H9 (cell line): ENCODE results near the gene STX10. TPM values are rescaled to one million over a fixed set of nuclear protein-coding genes. Genes with fewer than 3 reads are reported as not detected.

Experiments used
- DNase-seq: peaks from one replicate; pipeline ENCODE4 v3.0.0-alpha.2; 2017
- H2AFZ ChIP-seq: one replicate; pipeline ENCODE4 v1.6.1; 2013; ENCODE audit warnings: mild to moderate bottlenecking, low read length, control low read depth, moderate library complexity
- H2AK5ac ChIP-seq: 2 replicates; pipeline ENCODE4 v1.6.1; 2013; ENCODE audit warnings: low read length, control low read depth, mixed read lengths; ENCODE audit not compliant: insufficient read length
- H2BK120ac ChIP-seq: one replicate; pipeline ENCODE4 v1.6.1; 2013; ENCODE audit warnings: low read depth, mild to moderate bottlenecking, low read length, control low read depth, inconsistent platforms; ENCODE audit not compliant: poor library complexity, severe bottlenecking
- H2BK12ac ChIP-seq: 2 replicates; pipeline ENCODE4 v1.6.1; 2013; ENCODE audit warnings: low read length, control low read depth, mixed read lengths, low read depth; ENCODE audit not compliant: insufficient read length
- H2BK15ac ChIP-seq: 2 replicates; pipeline ENCODE4 v1.6.1; 2013; ENCODE audit warnings: low read depth, low read length, control low read depth
- H2BK20ac ChIP-seq: one replicate; pipeline ENCODE4 v1.6.1; 2013; ENCODE audit warnings: low read depth, mild to moderate bottlenecking, low read length, control low read depth, inconsistent platforms; ENCODE audit not compliant: poor library complexity, severe bottlenecking
- H2BK5ac ChIP-seq: 2 replicates; pipeline ENCODE4 v1.6.1; 2013; ENCODE audit warnings: low read length, control low read depth, mixed read lengths; ENCODE audit not compliant: insufficient read length
- H3K14ac ChIP-seq: 2 replicates; pipeline ENCODE4 v1.6.1; 2013; ENCODE audit warnings: low read length, control low read depth; ENCODE audit not compliant: insufficient read depth
- H3K18ac ChIP-seq: 2 replicates; pipeline ENCODE4 v1.6.1; 2013; ENCODE audit warnings: low read depth, mild to moderate bottlenecking, mixed read lengths, low read length, control low read depth; ENCODE audit not compliant: insufficient read length
- H3K23ac ChIP-seq: 2 replicates; pipeline ENCODE4 v1.6.1; 2013; ENCODE audit warnings: low read length, control low read depth, mixed read lengths, low read depth; ENCODE audit not compliant: insufficient read length
- H3K23me2 ChIP-seq: 2 replicates; pipeline ENCODE4 v1.6.1; 2013; ENCODE audit warnings: low read depth, mild to moderate bottlenecking, mixed read lengths, low read length, control low read depth; ENCODE audit not compliant: insufficient read length, poor library complexity, severe bottlenecking
- H3K27ac ChIP-seq: 2 replicates; pipeline ENCODE4 v1.5.1; 2013; ENCODE audit warnings: low read length, control low read depth, mixed read lengths, low read depth; ENCODE audit not compliant: insufficient read length
- H3K27me3 ChIP-seq: 2 replicates; pipeline ENCODE4 v1.6.1; 2013; ENCODE audit warnings: low read length, control low read depth, inconsistent platforms; ENCODE audit not compliant: insufficient read depth
- H3K4ac ChIP-seq: 2 replicates; pipeline ENCODE4 v1.6.1; 2013; ENCODE audit warnings: low read depth, mild to moderate bottlenecking, control low read depth, inconsistent platforms, low read length, moderate library complexity
- H3K4me1 ChIP-seq: 2 replicates; pipeline ENCODE4 v1.6.1; 2013; ENCODE audit warnings: low read length, control low read depth, inconsistent platforms; ENCODE audit not compliant: insufficient read depth
- H3K4me2 ChIP-seq: 2 replicates; pipeline ENCODE4 v1.6.1; 2013; ENCODE audit warnings: low read length, control low read depth, mixed read lengths; ENCODE audit not compliant: insufficient read length, insufficient read depth
- H3K56ac ChIP-seq: 2 replicates; pipeline ENCODE4 v1.6.1; 2013; ENCODE audit warnings: low read depth, mild to moderate bottlenecking, mixed read lengths, low read length, control low read depth; ENCODE audit not compliant: insufficient read length
- H3K79me1 ChIP-seq: 2 replicates; pipeline ENCODE4 v1.6.1; 2013; ENCODE audit warnings: low read depth, mild to moderate bottlenecking, moderate library complexity, low read length, control low read depth, inconsistent platforms; ENCODE audit not compliant: insufficient read depth, poor library complexity, severe bottlenecking
- H3K79me2 ChIP-seq: 2 replicates; pipeline ENCODE4 v1.6.1; 2013; ENCODE audit warnings: low read length, control low read depth, inconsistent platforms; ENCODE audit not compliant: insufficient read depth
- H3K9ac ChIP-seq: 2 replicates; pipeline ENCODE4 v1.6.1; 2013; ENCODE audit warnings: low read length, control low read depth, mixed read lengths; ENCODE audit not compliant: insufficient read length; ENCODE audit errors: extremely low read depth
- H3K9me3 ChIP-seq: one replicate; pipeline ENCODE4 v1.6.1; 2013; ENCODE audit warnings: low read depth, low read length, inconsistent platforms; ENCODE audit not compliant: control insufficient read depth
- H3T11ph ChIP-seq: one replicate; pipeline ENCODE4 v1.6.1; 2013; ENCODE audit warnings: mild to moderate bottlenecking, low read length, control low read depth, inconsistent platforms
- H4K20me1 ChIP-seq: one replicate; pipeline ENCODE4 v1.6.1; 2013; ENCODE audit not compliant: control insufficient read depth, insufficient read length, insufficient read depth
- H4K5ac ChIP-seq: 2 replicates; pipeline ENCODE4 v1.6.1; 2013; ENCODE audit warnings: low read depth, mild to moderate bottlenecking, mixed read lengths, low read length, control low read depth; ENCODE audit not compliant: insufficient read length
- H4K8ac ChIP-seq: replicated peaks from 2 replicates; pipeline ENCODE4 v1.6.1; 2013; ENCODE audit warnings: low read length, control low read depth, mixed read lengths, low read depth; ENCODE audit not compliant: insufficient read length
- H4K91ac ChIP-seq: 2 replicates; pipeline ENCODE4 v1.6.1; 2013; ENCODE audit warnings: low read depth, mild to moderate bottlenecking, moderate library complexity, mixed read lengths, low read length, control low read depth; ENCODE audit not compliant: insufficient read length
- H3K27ac Mint-ChIP-seq, 3 experiments: 2 replicates in 2 of 3; 3 replicates in 1 of 3; pipeline ENCODE4 v1.8.0; 2020 to 2021; ENCODE audit warnings: mixed read lengths in 3 of 3, mild to moderate bottlenecking in 1 of 3, moderate library complexity in 1 of 3
- H3K27me3 Mint-ChIP-seq: 2 replicates; pipeline ENCODE4 v1.8.0; 2021; ENCODE audit warnings: low read depth, mild to moderate bottlenecking, moderate library complexity, mixed read lengths
- H3K36me3 Mint-ChIP-seq, 3 experiments: 2 replicates in 2 of 3; 3 replicates in 1 of 3; pipeline ENCODE4 v1.8.0; 2020 to 2021; ENCODE audit warnings: low read depth in 3 of 3, mixed read lengths in 3 of 3; ENCODE audit not compliant: insufficient read depth in 1 of 3
- H3K4me1 Mint-ChIP-seq, 2 experiments: 2 replicates each; pipeline ENCODE4 v1.8.0; 2020; ENCODE audit warnings: mixed read lengths in 2 of 2
- H3K4me3 Mint-ChIP-seq, 2 experiments: 2 replicates in 1 of 2; 3 replicates in 1 of 2; pipeline ENCODE4 v1.8.0; 2020 to 2021; ENCODE audit warnings: mild to moderate bottlenecking in 2 of 2, mixed read lengths in 2 of 2, moderate library complexity in 1 of 2
- H3K9me3 Mint-ChIP-seq, 2 experiments: 2 replicates in 1 of 2; 3 replicates in 1 of 2; pipeline ENCODE4 v1.8.0; 2020; ENCODE audit warnings: mild to moderate bottlenecking in 2 of 2, mixed read lengths in 2 of 2, moderate library complexity in 1 of 2
- WGBS: extraction: QIAGEN DNeasy Blood & Tissue Kit; methylation state at CpG from one replicate; pipeline ENCODE4 v1.1.7; 2013; ENCODE audit warnings: missing lambda C conversion rate, low lambda C conversion rate, mixed read lengths; ENCODE audit not compliant: insufficient read length; ENCODE audit errors: extremely low coverage; 5-methylcytosine and 5-hydroxymethylcytosine counted together
- total RNA-seq: library from RNA; stranded (reverse); gene quantifications from 2 replicates; pipeline ENCODE4 v1.2.1, GENCODE V29; 2021
- TF ChIP-seq, protein P1 (sequence below): fragments of 200-600 bp; sonication (generic); conservative IDR thresholded peaks from 3 replicates; pipeline ENCODE4 v1.8.0; 2021; ENCODE audit warnings: antibody characterized with exemption, mild to moderate bottlenecking

The STX10 gene
- total RNA-seq, 1 experiment from 2014 or later = 39.4 TPM

- H4K8ac ChIP-seq = no peak overlapping the region
- no peak overlapping the region for H2AFZ ChIP-seq
- no peak overlapping the region for H2BK5ac ChIP-seq
- no peak overlapping the region for H3K9ac ChIP-seq
- H3K27me3 ChIP-seq = no peaks in the 10 kb centered on the region
- H3K79me2 ChIP-seq = peaks cover 7% of the 10 kb centered on the region; the same call in 1 of the 2 replicates
- no peaks in the 10 kb centered on the region for H3K23me2 ChIP-seq
- no peak overlapping the region for H3T11ph ChIP-seq
- H3K4ac ChIP-seq = no peak overlapping the region
- no peak overlapping the region for H2AK5ac ChIP-seq
- no peak overlapping the region for H4K91ac ChIP-seq
- Mint-ChIP-seq H3K9me3 (no peaks in the 10 kb centered on the region), H3K4me1 (peaks cover 11 to 16% of the 10 kb centered on the region in 2 experiments; a peak in 3 of 4 replicates), H3K4me3 (no peak overlapping the region), H3K27me3 (no peaks in the 10 kb centered on the region), H3K27ac (no peak overlapping the region), H3K36me3 (peaks cover 23 to 71% (median 58%) of the 10 kb centered on the region in 3 experiments; a peak in 6 of 7 replicates)
- no peaks in the 10 kb centered on the region for H3K9me3 ChIP-seq
- H3K79me1 ChIP-seq = peaks cover 4% of the 10 kb centered on the region
- no peak overlapping the region for H2BK15ac ChIP-seq
- H3K4me2 ChIP-seq = no peak overlapping the region
- TF ChIP-seq, protein P1, sequence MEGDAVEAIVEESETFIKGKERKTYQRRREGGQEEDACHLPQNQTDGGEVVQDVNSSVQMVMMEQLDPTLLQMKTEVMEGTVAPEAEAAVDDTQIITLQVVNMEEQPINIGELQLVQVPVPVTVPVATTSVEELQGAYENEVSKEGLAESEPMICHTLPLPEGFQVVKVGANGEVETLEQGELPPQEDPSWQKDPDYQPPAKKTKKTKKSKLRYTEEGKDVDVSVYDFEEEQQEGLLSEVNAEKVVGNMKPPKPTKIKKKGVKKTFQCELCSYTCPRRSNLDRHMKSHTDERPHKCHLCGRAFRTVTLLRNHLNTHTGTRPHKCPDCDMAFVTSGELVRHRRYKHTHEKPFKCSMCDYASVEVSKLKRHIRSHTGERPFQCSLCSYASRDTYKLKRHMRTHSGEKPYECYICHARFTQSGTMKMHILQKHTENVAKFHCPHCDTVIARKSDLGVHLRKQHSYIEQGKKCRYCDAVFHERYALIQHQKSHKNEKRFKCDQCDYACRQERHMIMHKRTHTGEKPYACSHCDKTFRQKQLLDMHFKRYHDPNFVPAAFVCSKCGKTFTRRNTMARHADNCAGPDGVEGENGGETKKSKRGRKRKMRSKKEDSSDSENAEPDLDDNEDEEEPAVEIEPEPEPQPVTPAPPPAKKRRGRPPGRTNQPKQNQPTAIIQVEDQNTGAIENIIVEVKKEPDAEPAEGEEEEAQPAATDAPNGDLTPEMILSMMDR = no peak
- no peak overlapping the region for H3K14ac ChIP-seq
- no peak overlapping the region for H3K23ac ChIP-seq
- H3K27ac ChIP-seq = no peak overlapping the region
- no peak overlapping the region for H4K5ac ChIP-seq
- H3K4me1 ChIP-seq = no peaks in the 10 kb centered on the region
- no peak overlapping the region for H2BK120ac ChIP-seq
- no peak overlapping the region for H3K18ac ChIP-seq
- no peak for DNase-seq
- no peak overlapping the region for H3K56ac ChIP-seq
- no peaks in the 10 kb centered on the region for H4K20me1 ChIP-seq
- no CpG with 5 or more reads among the region's 28 CpGs for WGBS
- no peak overlapping the region for H2BK12ac ChIP-seq
- H2BK20ac ChIP-seq = no peak overlapping the region
Observed at GRCh38 chr19:13137290-13137794, 12.8 kb downstream of the STX10 start.
